ENCODE results near the gene CENPE.

Gene CENPE

GRCh38 chr4:103162176-103162575 is 36.0 kb downstream of the CENPE start:
- H3K4me3 ChIP-seq (ENCODE audit: control insufficient read depth, low read depth, low read length): no peak overlapping the region
- no peak for DNase-seq (ENCODE audit: low read depth)
- no peak for TF ChIP-seq CTCF (IDR thresholded peaks at IDR 0.05; ENCODE audit: control insufficient read depth, insufficient read depth, low read depth, low read length, missing control alignments)

GRCh38 chr4:103158760-103159159 is 39.4 kb downstream of the CENPE start:
- DNase-seq (ENCODE audit: low read depth): no peak
- no peak for TF ChIP-seq CTCF (IDR thresholded peaks at IDR 0.05; ENCODE audit: control insufficient read depth, insufficient read depth, low read depth, low read length, missing control alignments)
- no peak overlapping the region for H3K4me3 ChIP-seq (ENCODE audit: control insufficient read depth, low read depth, low read length)

GRCh38 chr4:103156106-103156505 is 42.0 kb downstream of the CENPE start:
- H3K4me3 ChIP-seq (ENCODE audit: control insufficient read depth, low read depth, low read length): no peak overlapping the region
- no peak for TF ChIP-seq CTCF (IDR thresholded peaks at IDR 0.05; ENCODE audit: control insufficient read depth, insufficient read depth, low read depth, low read length, missing control alignments)
- DNase-seq (ENCODE audit: low read depth): no peak

GRCh38 chr4:103152381-103152780 is 45.8 kb downstream of the CENPE start:
- DNase-seq (ENCODE audit: low read depth): no peak
- H3K4me3 ChIP-seq (ENCODE audit: control insufficient read depth, low read depth, low read length): no peak overlapping the region
- TF ChIP-seq CTCF (IDR thresholded peaks at IDR 0.05; ENCODE audit: control insufficient read depth, insufficient read depth, low read depth, low read length, missing control alignments): no peak

- no peak overlapping the region for H3K4me3 ChIP-seq (ENCODE audit: control insufficient read depth, low read depth, low read length)
- peak; percentile 13 for DNase-seq (ENCODE audit: low read depth)
- TF ChIP-seq CTCF (IDR thresholded peaks at IDR 0.05; ENCODE audit: control insufficient read depth, insufficient read depth, low read depth, low read length, missing control alignments): no peak
Observed at GRCh38 chr4:103150677-103151076, 47.5 kb downstream of the CENPE start.

- no peak for DNase-seq (ENCODE audit: low read depth)
- TF ChIP-seq CTCF (IDR thresholded peaks at IDR 0.05; ENCODE audit: control insufficient read depth, insufficient read depth, low read depth, low read length, missing control alignments): no peak
- H3K4me3 ChIP-seq (ENCODE audit: control insufficient read depth, low read depth, low read length): no peak overlapping the region
Observed at GRCh38 chr4:103144926-103145325, 53.2 kb downstream of the CENPE start.

GRCh38 chr4:103137446-103137827 is 60.7 kb downstream of the CENPE start:
- H3K4me3 ChIP-seq (ENCODE audit: control insufficient read depth, low read depth, low read length): no peak overlapping the region
- DNase-seq (ENCODE audit: low read depth): no peak
- TF ChIP-seq CTCF (IDR thresholded peaks at IDR 0.05; ENCODE audit: control insufficient read depth, insufficient read depth, low read depth, low read length, missing control alignments): no peak
